K562 (cell line): ENCODE results near the gene ZNF629. TPM values are rescaled to one million over a fixed set of nuclear protein-coding genes. Genes with fewer than 3 reads are reported as not detected.

ENCODE experiments used
- BACH1 ChIP-seq: fragments of 200-800 bp; sonication (Bioruptor generic); IDR thresholded peaks from 2 replicates; pipeline ENCODE4 v1.6.1; 2016; ENCODE audit warnings: missing genetic modification characterization, missing compliant biosample characterization
- CBX1 ChIP-seq: sonication (generic); IDR thresholded peaks from 2 replicates; pipeline ENCODE4 v1.6.1; 2016; ENCODE audit warnings: antibody characterized with exemption, low read depth, mild to moderate bottlenecking
- CHD1 ChIP-seq: fragments of 200-600 bp; sonication (generic); IDR thresholded peaks from one replicate; pipeline ENCODE4 v1.6.1; 2012; ENCODE audit warnings: mild to moderate bottlenecking, moderate library complexity, low read length, inconsistent platforms
- ESRRB ChIP-seq: fragments of 250-450 bp; sonication (Bioruptor Pico); IDR thresholded peaks from 2 replicates; pipeline ENCODE4 v1.5.0; 2020; ENCODE audit warnings: mild to moderate bottlenecking, moderate library complexity, borderline replicate concordance
- GTF2A2 ChIP-seq: IDR thresholded peaks from 2 replicates; pipeline ENCODE4 v1.6.1; 2016; ENCODE audit warnings: mild to moderate bottlenecking, missing genetic modification characterization, missing compliant biosample characterization
- GTF2B ChIP-seq: IDR thresholded peaks from 2 replicates; pipeline ENCODE4 v1.6.1; 2011; ENCODE audit not compliant: insufficient read length; ENCODE audit errors: extremely low read depth
- GTF2F1 ChIP-seq: IDR thresholded peaks from 2 replicates; pipeline ENCODE4 v1.6.1; 2011; ENCODE audit warnings: low read depth, low read length, improper control_type of control experiment
- LARP7 ChIP-seq: fragments of 450-650 bp; IDR thresholded peaks from 2 replicates; pipeline ENCODE4 v1.6.1; 2016
- MCM2 ChIP-seq: fragments of 450-650 bp; IDR thresholded peaks from 2 replicates; pipeline ENCODE4 v1.6.1; 2017; ENCODE audit warnings: low read depth, mild to moderate bottlenecking
- NR2C1 ChIP-seq, 2 experiments: fragments of 450-650 bp; IDR thresholded peaks; 2 replicates each; pipeline ENCODE4 v1.6.1; 2017; ENCODE audit warnings: mild to moderate bottlenecking in 2 of 2, antibody characterized with exemption in 1 of 2, inconsistent platforms in 1 of 2, missing compliant biosample characterization in 1 of 2, missing genetic modification characterization in 1 of 2
- RBM14 ChIP-seq: fragments of 200-400 bp; formaldehyde crosslinking; IDR thresholded peaks from 2 replicates; pipeline ENCODE4 v1.6.1; 2018; ENCODE audit warnings: low read depth, mild to moderate bottlenecking, low read length, moderate library complexity, borderline replicate concordance; ENCODE audit not compliant: insufficient read depth
- RNF219 ChIP-seq: fragments of 250-450 bp; sonication (Bioruptor Pico); IDR thresholded peaks from 2 replicates; pipeline ENCODE4 v1.5.0; 2022; ENCODE audit warnings: mild to moderate bottlenecking
- SRF ChIP-seq, 2 experiments: fragments of 250-450, 450-650 bp in 1 of 2; sonication (Bioruptor Pico) in 1 of 2; sonication (generic) in 1 of 2; formaldehyde crosslinking; IDR thresholded peaks; 2 replicates each; pipeline versions ENCODE4 v1.5.0 to v1.5.1; 2020 to 2022; ENCODE audit warnings: mild to moderate bottlenecking in 1 of 2, missing genetic modification reagents in 1 of 2
- ZNF398 ChIP-seq: fragments of 250-450 bp; sonication (Bioruptor Pico); IDR thresholded peaks from 2 replicates; pipeline ENCODE4 v1.8.0; 2021; ENCODE audit warnings: moderate library complexity, mild to moderate bottlenecking, inconsistent platforms
- ZNF707 ChIP-seq: fragments of 250-450 bp; sonication (Bioruptor Pico); conservative IDR thresholded peaks from 2 replicates; pipeline ENCODE4 v1.8.0; 2022; ENCODE audit warnings: inconsistent platforms, mild to moderate bottlenecking, moderate library complexity
- ZNF79 ChIP-seq: fragments of 250-450 bp; sonication (Bioruptor Pico); IDR thresholded peaks from 2 replicates; pipeline ENCODE4 v1.4.0; 2020; ENCODE audit warnings: low read depth, mild to moderate bottlenecking, moderate library complexity
- polyA plus RNA-seq, 8 experiments: library from polyadenylated mRNA; depleted of rRNA in 4 of 8; stranded (reverse) in 5 of 8; unstranded in 3 of 8; fragments of >200 nt; fragmentation: Nextera tagmentation in 2 of 8; fragmentation: Illumina TruSeq in 1 of 8; extraction: Ambion mirVana in 2 of 8; extraction: Trizol in 1 of 8; gene quantifications; 2 replicates each; pipeline versions ENCODE4 v1.2.1 to v1.2.3, GENCODE V29; 2011 to 2014; ENCODE audit warnings: inconsistent platforms in 1 of 8, missing spikeins in 1 of 8
- total RNA-seq, 7 experiments: library from RNA; depleted of rRNA in 6 of 7; stranded (reverse); fragments of >200 nt in 6 of 7; fragmentation: Illumina TruSeq in 2 of 7; extraction: Trizol in 2 of 7; gene quantifications; 2 replicates each; pipeline versions ENCODE4 v1.2.1 to v1.2.3, GENCODE V29; 2011 to 2021; ENCODE audit warnings: low replicate concordance in 1 of 7
- TF ChIP-seq, protein P1 (sequence below): sonication (generic); formaldehyde crosslinking; IDR thresholded peaks from 2 replicates; pipeline ENCODE4 v1.4.0; 2020; ENCODE audit warnings: mild to moderate bottlenecking, missing genetic modification reagents
- TF ChIP-seq, protein P2 (sequence below): fragments of 450-650 bp; formaldehyde crosslinking; IDR thresholded peaks from 2 replicates; pipeline ENCODE4 v1.4.0; 2020; ENCODE audit warnings: mild to moderate bottlenecking

The ZNF629 gene
- total and polyA plus RNA-seq, 9 of the 15 experiments (the other 6 are each of a cell fraction or from before 2014, with no cell fraction given), result 0.44 to 18.8 (median 7.4) TPM

GRCh38 chr16:30775392-30776188, 11.4 kb downstream of the ZNF629 start (continued):
- TF ChIP-seq SRF (CRISPR knock-in tag; IDR thresholded peaks at IDR 0.05), result peak; percentile 54 to 55; a peak in 1 of 4 replicates
- TF ChIP-seq GTF2B, result peak; percentile 16
- TF ChIP-seq NR2C1 (IDR thresholded peaks at IDR 0.05), result peak; percentile 54; the same call in 1 of the 2 replicates
- peak; percentile 81 for TF ChIP-seq NR2C1 (tag; IDR thresholded peaks at IDR 0.05)
- peak; percentile 92 for TF ChIP-seq CBX1
- TF ChIP-seq BACH1, result no peak
- TF ChIP-seq ZNF398, result no peak
- no peak for TF ChIP-seq LARP7
- TF ChIP-seq GTF2A2 (tag), result peak; percentile 16; the same call in 1 of the 2 replicates
- no peak; the same call in 1 of the 2 replicates for TF ChIP-seq GTF2F1
- TF ChIP-seq RNF219 (CRISPR knock-in tag), result no peak
- TF ChIP-seq, protein P1, sequence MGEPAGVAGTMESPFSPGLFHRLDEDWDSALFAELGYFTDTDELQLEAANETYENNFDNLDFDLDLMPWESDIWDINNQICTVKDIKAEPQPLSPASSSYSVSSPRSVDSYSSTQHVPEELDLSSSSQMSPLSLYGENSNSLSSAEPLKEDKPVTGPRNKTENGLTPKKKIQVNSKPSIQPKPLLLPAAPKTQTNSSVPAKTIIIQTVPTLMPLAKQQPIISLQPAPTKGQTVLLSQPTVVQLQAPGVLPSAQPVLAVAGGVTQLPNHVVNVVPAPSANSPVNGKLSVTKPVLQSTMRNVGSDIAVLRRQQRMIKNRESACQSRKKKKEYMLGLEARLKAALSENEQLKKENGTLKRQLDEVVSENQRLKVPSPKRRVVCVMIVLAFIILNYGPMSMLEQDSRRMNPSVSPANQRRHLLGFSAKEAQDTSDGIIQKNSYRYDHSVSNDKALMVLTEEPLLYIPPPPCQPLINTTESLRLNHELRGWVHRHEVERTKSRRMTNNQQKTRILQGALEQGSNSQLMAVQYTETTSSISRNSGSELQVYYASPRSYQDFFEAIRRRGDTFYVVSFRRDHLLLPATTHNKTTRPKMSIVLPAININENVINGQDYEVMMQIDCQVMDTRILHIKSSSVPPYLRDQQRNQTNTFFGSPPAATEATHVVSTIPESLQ (CRISPR knock-in tag), result peak; percentile 91; the same call in 1 of the 2 replicates
- no peak for TF ChIP-seq MCM2
- peak; percentile 55; the same call in 1 of the 2 replicates for TF ChIP-seq ZNF707 (CRISPR knock-in tag)
- TF ChIP-seq ESRRB (CRISPR knock-in tag), result no peak
- TF ChIP-seq, protein P2, sequence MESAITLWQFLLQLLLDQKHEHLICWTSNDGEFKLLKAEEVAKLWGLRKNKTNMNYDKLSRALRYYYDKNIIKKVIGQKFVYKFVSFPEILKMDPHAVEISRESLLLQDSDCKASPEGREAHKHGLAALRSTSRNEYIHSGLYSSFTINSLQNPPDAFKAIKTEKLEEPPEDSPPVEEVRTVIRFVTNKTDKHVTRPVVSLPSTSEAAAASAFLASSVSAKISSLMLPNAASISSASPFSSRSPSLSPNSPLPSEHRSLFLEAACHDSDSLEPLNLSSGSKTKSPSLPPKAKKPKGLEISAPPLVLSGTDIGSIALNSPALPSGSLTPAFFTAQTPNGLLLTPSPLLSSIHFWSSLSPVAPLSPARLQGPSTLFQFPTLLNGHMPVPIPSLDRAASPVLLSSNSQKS (CRISPR knock-in tag), result no peak
- TF ChIP-seq CHD1, result peak; percentile 66
- TF ChIP-seq RBM14, result 0 out of 2 replicates have a peak, but pooled peaks have one; percentile 87
- 0 out of 2 replicates have a peak, but pooled peaks have one; percentile 18 for TF ChIP-seq ZNF79
